GM12873 (cell line): ENCODE data around the gene PRDM1.

Experiments
- CTCF ChIP-seq: IDR thresholded peaks from 2 replicates; pipeline ENCODE4 v1.5.1; 2012; ENCODE audit warnings: low read depth, mild to moderate bottlenecking, moderate library complexity, low read length, control low read depth; ENCODE audit not compliant: insufficient read depth; ENCODE audit errors: missing control alignments

The PRDM1 gene

GRCh38 chr6:106059331-106059730, 26.8 kb upstream of the PRDM1 start:
- TF ChIP-seq CTCF = no peak

- TF ChIP-seq CTCF = no peak
Observed at GRCh38 chr6:106060167-106060566, 26.0 kb upstream of the PRDM1 start.

GRCh38 chr6:106063448-106063850, 22.7 kb upstream of the PRDM1 start:
- TF ChIP-seq CTCF = no peak

DNA sequence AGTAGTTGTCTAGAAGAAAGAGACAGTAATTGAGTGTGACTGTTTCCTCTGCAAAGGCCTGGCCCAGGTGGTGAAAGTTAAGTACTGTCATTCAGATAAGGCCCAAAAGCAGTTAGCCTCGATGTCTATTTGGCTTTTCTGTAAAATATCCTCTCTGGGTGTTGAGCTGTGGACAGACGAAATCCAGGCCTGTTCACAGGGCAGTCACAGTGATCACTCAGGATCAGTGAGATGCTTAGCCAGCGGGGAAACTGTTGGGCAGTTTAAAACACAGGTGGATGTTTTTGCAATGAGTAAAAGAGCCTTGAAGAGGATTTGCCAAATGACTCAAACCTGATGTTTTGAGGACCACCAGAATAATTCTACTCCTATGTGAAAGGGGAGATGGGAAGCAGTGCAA, 22.0 kb upstream of the PRDM1 start:
- TF ChIP-seq CTCF = no peak

GRCh38 chr6:106064756-106065155, 21.4 kb upstream of the PRDM1 start:
- no peak for TF ChIP-seq CTCF

- TF ChIP-seq CTCF = no peak
Observed at GRCh38 chr6:106066989-106067388, 19.1 kb upstream of the PRDM1 start.

DNA sequence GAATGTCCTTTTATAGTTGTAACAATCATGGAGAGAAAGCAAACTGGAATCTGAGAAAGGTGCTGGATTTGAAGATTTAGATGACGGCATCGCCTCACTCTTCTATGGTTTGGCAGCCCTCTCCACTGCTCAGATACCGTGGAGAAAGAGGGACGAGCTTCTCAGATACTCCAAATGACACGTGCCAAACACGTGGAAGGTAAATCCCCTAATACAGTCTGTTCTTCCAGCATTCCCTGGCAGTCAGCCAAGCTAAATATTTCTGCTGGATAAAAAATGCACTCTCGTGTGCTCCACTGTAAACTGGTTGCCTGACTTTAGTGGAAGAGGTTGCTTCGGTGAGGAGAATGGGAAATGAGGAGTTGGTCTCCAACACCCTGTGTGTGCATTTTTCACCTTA, 16.7 kb upstream of the PRDM1 start:
- TF ChIP-seq CTCF = no peak
